H1 (cell line): ENCODE results near the gene ABLIM1. TPM values are rescaled to one million over a fixed set of nuclear protein-coding genes. Genes with fewer than 3 reads are reported as not detected.

Source experiments
- CTCF ChIA-PET: fragments of 300-600 bp; sonication (Branson Sonifier 250); formaldehyde crosslinking; loops from one replicate; lab custom pipeline; 2021; ENCODE audit not compliant: partially characterized antibody; lab: Charles Lee
- POLR2A ChIA-PET: fragments of 300-600 bp; sonication (Branson Sonifier 250); formaldehyde crosslinking; loops from one replicate; lab custom pipeline; 2021; ENCODE audit warnings: inconsistent platforms; ENCODE audit not compliant: partially characterized antibody; lab: Charles Lee
- DNase-seq, 2 experiments: peaks; one replicate each; pipeline versions ENCODE4 v3.0.0 to v3.0.0-alpha.2; 2010 to 2022; ENCODE audit warnings: low spot score in 2 of 2, low read depth in 1 of 2, mixed read lengths in 1 of 2
- FAIRE-seq: peaks from 2 replicates; lab custom pipeline; 2011; peaks lifted over from hg19 to GRCh38; lab: Jason Lieb, UNC
- H2AFZ ChIP-seq: 2 replicates; pipeline ENCODE4 v1.8.1; 2012; ENCODE audit warnings: low read length, inconsistent platforms
- H2AK5ac ChIP-seq: 2 replicates; pipeline ENCODE4 v1.6.1; 2013; ENCODE audit warnings: low read depth, low read length
- H2BK120ac ChIP-seq: replicated peaks from 2 replicates; pipeline ENCODE3; 2013; ENCODE audit warnings: low read depth, low read length, inconsistent platforms
- H2BK12ac ChIP-seq: 2 replicates; pipeline ENCODE4 v1.6.1; 2013; ENCODE audit warnings: low read depth, low read length
- H2BK15ac ChIP-seq: 2 replicates; pipeline ENCODE4 v1.6.1; 2013; ENCODE audit warnings: low read length
- H2BK20ac ChIP-seq: 2 replicates; pipeline ENCODE4 v1.6.1; 2013; ENCODE audit warnings: low read length
- H2BK5ac ChIP-seq: 2 replicates; pipeline ENCODE4 v1.6.1; 2013; ENCODE audit warnings: low read depth, low read length
- H3K14ac ChIP-seq: 2 replicates; pipeline ENCODE4 v1.6.1; 2013; ENCODE audit warnings: inconsistent platforms; ENCODE audit not compliant: insufficient read length
- H3K18ac ChIP-seq: 2 replicates; pipeline ENCODE4 v1.6.1; 2013; ENCODE audit warnings: low read length; ENCODE audit errors: extremely low read depth
- H3K23ac ChIP-seq: 2 replicates; pipeline ENCODE4 v1.6.1; 2013; ENCODE audit warnings: inconsistent platforms; ENCODE audit not compliant: insufficient read length
- H3K23me2 ChIP-seq: 2 replicates; pipeline ENCODE4 v1.6.1; 2013; ENCODE audit warnings: low read depth, low read length
- H3K27ac ChIP-seq: 2 replicates; pipeline ENCODE4 v1.6.1; 2011; ENCODE audit warnings: low read depth, low read length, inconsistent platforms
- H3K27me3 ChIP-seq, 4 experiments: replicated peaks in 1 of 4; 1 replicate in 1 of 4; 2 replicates in 3 of 4; pipeline versions ENCODE4 v1.6.1 to v1.8.1; 2011 to 2013; ENCODE audit warnings: low read length in 3 of 4, mild to moderate bottlenecking in 3 of 4, inconsistent platforms in 2 of 4, mixed read lengths in 2 of 4, moderate library complexity in 1 of 4; ENCODE audit not compliant: control insufficient read depth in 3 of 4, insufficient read depth in 3 of 4; ENCODE audit errors: extremely low read depth in 1 of 4
- H3K36me3 ChIP-seq, 4 experiments: 2 replicates each; pipeline versions ENCODE4 v1.6.1 to v1.8.1; 2011 to 2013; ENCODE audit warnings: mild to moderate bottlenecking in 4 of 4, low read length in 3 of 4, moderate library complexity in 2 of 4, control low read depth in 1 of 4, inconsistent platforms in 1 of 4; ENCODE audit not compliant: insufficient read depth in 4 of 4, control insufficient read depth in 2 of 4
- H3K4ac ChIP-seq: replicated peaks from 2 replicates; pipeline ENCODE3; 2013; ENCODE audit warnings: low read length, low read depth, mixed read lengths, inconsistent platforms; ENCODE audit not compliant: insufficient read length
- H3K4me1 ChIP-seq, 4 experiments: replicated peaks in 1 of 4; 1 replicate in 1 of 4; 2 replicates in 3 of 4; pipeline versions ENCODE4 v1.6.1 to v1.8.1; 2011 to 2013; ENCODE audit warnings: low read length in 3 of 4, inconsistent platforms in 2 of 4, mixed read lengths in 1 of 4; ENCODE audit not compliant: insufficient read depth in 4 of 4, control insufficient read depth in 3 of 4
- H3K4me2 ChIP-seq, 2 experiments: 2 replicates each; pipeline versions ENCODE4 v1.6.1 to v1.8.1; 2011 to 2013; ENCODE audit warnings: low read depth in 2 of 2, low read length in 2 of 2, control low read depth in 1 of 2, inconsistent platforms in 1 of 2, mild to moderate bottlenecking in 1 of 2; ENCODE audit not compliant: insufficient read depth in 1 of 2
- H3K4me3 ChIP-seq, 4 experiments: fragments of 200-600, 300-600 bp in 1 of 4; sonication (generic), shearing (Covaris generic), sonication (Bioruptor Twin) in 1 of 4; 2 replicates each; pipeline versions ENCODE4 v1.5.1 to v1.8.1; 2011 to 2016; ENCODE audit warnings: low read length in 4 of 4, low read depth in 3 of 4, control low read depth in 2 of 4, inconsistent platforms in 2 of 4, mild to moderate bottlenecking in 2 of 4, mixed read lengths in 1 of 4, moderate library complexity in 1 of 4; ENCODE audit not compliant: insufficient read depth in 2 of 4; ENCODE audit errors: extremely low read depth in 1 of 4
- H3K56ac ChIP-seq: replicated peaks from 2 replicates; pipeline ENCODE3; 2013; ENCODE audit warnings: low read depth, mild to moderate bottlenecking, mixed read lengths, low read length, inconsistent platforms; ENCODE audit not compliant: insufficient read length
- H3K79me1 ChIP-seq: 2 replicates; pipeline ENCODE4 v1.6.1; 2013; ENCODE audit warnings: low read depth, low read length, control low read depth
- H3K79me2 ChIP-seq, 2 experiments: 2 replicates each; pipeline versions ENCODE4 v1.6.1 to v1.8.1; 2012 to 2013; ENCODE audit warnings: low read length in 2 of 2, mild to moderate bottlenecking in 2 of 2, inconsistent platforms in 1 of 2; ENCODE audit not compliant: insufficient read depth in 2 of 2, control insufficient read depth in 1 of 2
- H3K9ac ChIP-seq, 4 experiments: replicated peaks in 1 of 4; 1 replicate in 1 of 4; 2 replicates in 3 of 4; pipeline versions ENCODE4 v1.6.1 to v1.8.1; 2011 to 2013; ENCODE audit warnings: low read depth in 3 of 4, low read length in 3 of 4, control low read depth in 2 of 4, mild to moderate bottlenecking in 2 of 4, moderate library complexity in 2 of 4, inconsistent platforms in 1 of 4; ENCODE audit errors: extremely low read depth in 1 of 4
- H3K9me3 ChIP-seq, 2 experiments: 2 replicates each; pipeline versions ENCODE4 v1.6.1 to v1.8.1; 2012 to 2013; ENCODE audit warnings: mild to moderate bottlenecking in 2 of 2, moderate library complexity in 2 of 2, control low read depth in 1 of 2, inconsistent platforms in 1 of 2, low read depth in 1 of 2, low read length in 1 of 2, mixed read lengths in 1 of 2; ENCODE audit not compliant: insufficient read depth in 2 of 2
- H4K20me1 ChIP-seq, 2 experiments: replicated peaks in 1 of 2; 2 replicates each; pipeline versions ENCODE3 to v1.8.1; 2011 to 2013; ENCODE audit warnings: inconsistent platforms in 2 of 2, low read length in 2 of 2, mild to moderate bottlenecking in 1 of 2; ENCODE audit not compliant: insufficient read depth in 2 of 2, control insufficient read depth in 1 of 2
- H4K5ac ChIP-seq: 2 replicates; pipeline ENCODE4 v1.6.1; 2013; ENCODE audit warnings: low read length, low read depth, mixed read lengths, inconsistent platforms; ENCODE audit not compliant: insufficient read length
- H4K8ac ChIP-seq: 2 replicates; pipeline ENCODE4 v1.8.0; 2013; ENCODE audit warnings: mild to moderate bottlenecking, moderate library complexity, low read length, inconsistent platforms; ENCODE audit not compliant: insufficient read depth; ENCODE audit errors: extremely low read depth
- H4K91ac ChIP-seq: replicated peaks from 2 replicates; pipeline ENCODE3; 2013; ENCODE audit warnings: low read length, mixed read lengths, inconsistent platforms; ENCODE audit not compliant: insufficient read length
- ASH2L ChIP-seq: fragments of 200-600, 300-600 bp; sonication (generic); IDR thresholded peaks from one replicate; pipeline ENCODE4 v1.7.1; 2017; ENCODE audit warnings: low read length
- BCL11A ChIP-seq, 2 experiments: IDR thresholded peaks; one replicate each; pipeline ENCODE4 v1.6.1; 2011; ENCODE audit warnings: low read depth in 2 of 2, low read length in 2 of 2, mild to moderate bottlenecking in 2 of 2
- BRCA1 ChIP-seq: IDR thresholded peaks from 2 replicates; pipeline ENCODE4 v1.6.1; 2012; ENCODE audit warnings: low read depth, low read length, improper control_type of control experiment
- CBX5 ChIP-seq: fragments of 300-800, 300-1000 bp; sonication (generic); IDR thresholded peaks from 2 replicates; pipeline ENCODE4 v1.7.1; 2016; ENCODE audit warnings: antibody characterized with exemption, low read length, low read depth
- CBX8 ChIP-seq: fragments of 300-800, 300-1000 bp; sonication (generic); IDR thresholded peaks from 2 replicates; pipeline ENCODE4 v1.7.1; 2016; ENCODE audit warnings: low read depth, low read length, borderline replicate concordance
- GTF2F1 ChIP-seq: IDR thresholded peaks from 2 replicates; pipeline ENCODE4 v1.6.1; 2012; ENCODE audit warnings: low read depth, low read length, improper control_type of control experiment, borderline replicate concordance
- JUN ChIP-seq: IDR thresholded peaks from 2 replicates; pipeline ENCODE4 v1.6.1; 2011; ENCODE audit warnings: low read depth, mild to moderate bottlenecking, improper control_type of control experiment, low read length
- PHF8 ChIP-seq: fragments of 200-600 bp; sonication (generic); conservative IDR thresholded peaks from 2 replicates; pipeline ENCODE4 v1.7.1; 2012; ENCODE audit warnings: low read depth, mild to moderate bottlenecking, inconsistent platforms, low read length, moderate library complexity
- POLR2AphosphoS5 ChIP-seq: IDR thresholded peaks from 2 replicates; pipeline ENCODE4 v1.6.1; 2011; ENCODE audit warnings: low read depth, low read length
- RNF2 ChIP-seq: fragments of 200-900, 300-1000 bp; sonication (generic); IDR thresholded peaks from 2 replicates; pipeline ENCODE4 v1.7.1; 2016; ENCODE audit warnings: borderline replicate concordance, low read depth, mild to moderate bottlenecking, antibody characterized with exemption, low read length; ENCODE audit not compliant: poor library complexity, severe bottlenecking; ENCODE audit errors: missing control alignments
- SUZ12 ChIP-seq: fragments of 200-600 bp; sonication (generic); IDR thresholded peaks from 2 replicates; pipeline ENCODE4 v1.6.1; 2012; ENCODE audit warnings: mild to moderate bottlenecking, inconsistent platforms, low read length, moderate library complexity, mixed read lengths
- TAF1 ChIP-seq: IDR thresholded peaks from 2 replicates; pipeline ENCODE4 v1.6.1; 2011; ENCODE audit warnings: mild to moderate bottlenecking, low read depth, low read length
- TCF12 ChIP-seq: IDR thresholded peaks from 2 replicates; pipeline ENCODE4 v1.6.1; 2011; ENCODE audit warnings: low read depth, mild to moderate bottlenecking, low read length
- TEAD4 ChIP-seq: IDR thresholded peaks from 2 replicates; pipeline ENCODE4 v1.6.1; 2012; ENCODE audit warnings: low read depth, low read length, inconsistent platforms, mixed read lengths
- WGBS, 2 experiments: shearing (Covaris generic) in 1 of 2; methylation state at CpG; one replicate each; pipeline versions ENCODE4 v1.1.6 to v1.1.7; 2013 to 2015; ENCODE audit warnings: low lambda C conversion rate in 2 of 2, mixed read lengths in 2 of 2, inconsistent platforms in 1 of 2, low coverage in 1 of 2, missing lambda C conversion rate in 1 of 2; ENCODE audit not compliant: insufficient replicate concordance in 2 of 2, insufficient coverage in 1 of 2, insufficient read length in 1 of 2; ENCODE audit errors: extremely low coverage in 1 of 2, missing lambda C conversion rate in 1 of 2; 5-methylcytosine and 5-hydroxymethylcytosine counted together
- polyA plus RNA-seq, 7 experiments: library from polyadenylated mRNA; depleted of rRNA in 3 of 7; stranded (reverse) in 5 of 7; unstranded in 2 of 7; fragments of >200 nt in 5 of 7; fragments of 200-250 nt in 2 of 7; gene quantifications; 1 replicate in 5 of 7; 2 replicates in 1 of 7; 4 replicates in 1 of 7; pipeline versions ENCODE4 v1.2.1 to v1.2.3, GENCODE V29; 2011 to 2013; ENCODE audit warnings: missing spikeins in 2 of 7, mixed read lengths in 2 of 7
- total RNA-seq: library from RNA; stranded (reverse); fragmentation: NEBNext Ultra II Directional; extraction: Animal tissue kit (Norgen Biotek cat#: 25700); gene quantifications from 2 replicates; pipeline ENCODE4 v1.2.1, GENCODE V29; 2021

Gene ABLIM1
- total and polyA plus RNA-seq, 2 of the 8 experiments (the other 6 are each of a cell fraction or from before 2014, with no cell fraction given): 51.2 to 51.7 TPM

- POLR2A ChIA-PET: no interaction called here
- no peak overlapping the region for H4K5ac ChIP-seq
- no peak overlapping the region for H3K27ac ChIP-seq
- H2BK12ac ChIP-seq: no peak overlapping the region
- peaks cover 0 to 7% (median 0%) of the 10 kb centered on the region in 4 experiments; a peak in 2 of 8 replicates for H3K36me3 ChIP-seq
- no peak overlapping the region for H4K8ac ChIP-seq
- H2AFZ ChIP-seq: no peak overlapping the region
- no peak for FAIRE-seq
- no peak overlapping the region for H4K91ac ChIP-seq
- CTCF ChIA-PET: interaction anchor here (0.9 to 8.5 kb wide), 7 partner anchors 9 to 649 kb away, joined by 3 to 89 read pairs (median 3); no protein-coding TSS in a partner anchor
- no peak overlapping the region for H3K14ac ChIP-seq
- no peak overlapping the region for H3K4me2 ChIP-seq
- no peaks in the 10 kb centered on the region for H3K79me2 ChIP-seq
- H3K9ac ChIP-seq: no peak overlapping the region
- no peaks in the 10 kb centered on the region for H3K4me1 ChIP-seq
- no peak overlapping the region for H2BK20ac ChIP-seq
- no peak overlapping the region for H2AK5ac ChIP-seq
- no peak overlapping the region for H3K23ac ChIP-seq
- H2BK15ac ChIP-seq: no peak overlapping the region
- no peak overlapping the region for H3K56ac ChIP-seq
- no peak overlapping the region for H3K4ac ChIP-seq
- 91% methylated on average over 3 of the region's 3 CpGs; no CpG with 5 or more reads in 1 of the 2 experiments for WGBS, 2 experiments
- no peak overlapping the region for H3K4me3 ChIP-seq
- no peaks in the 10 kb centered on the region for H4K20me1 ChIP-seq
- TF ChIP-seq JUN (no peak), CBX8 (no peak), TAF1 (no peak), RNF2 (no peak), CBX5 (no peak), BRCA1 (no peak), ASH2L (no peak), TEAD4 (no peak), SUZ12 (no peak), BCL11A (IDR thresholded peaks at IDR 0.05; ENCODE audit: low read depth in 2 of 2, low read length in 2 of 2) (no peak), GTF2F1 (no peak), PHF8 (no peak), TCF12 (no peak), POLR2AphosphoS5 (no peak)
- TF ChIP-seq, all 59 proteins: peak for 0
- Histone ChIP-seq H3K27me3 (no peaks in the 10 kb centered on the region), H3K18ac (no peak overlapping the region), H2BK5ac (no peak overlapping the region), H3K9me3 (0 out of 4 replicates have a peak, but pooled peaks cover 0 to 3% of the 10 kb centered on the region in 2 experiments), H2BK120ac (no peak overlapping the region), H3K79me1 (no peaks in the 10 kb centered on the region), H3K23me2 (no peaks in the 10 kb centered on the region)
- no peak for DNase-seq
Observed at GRCh38 chr10:114481055-114481454, 177.0 kb downstream of the ABLIM1 start.
